Gastroesophageal sphincter (tissue), 3 donors: ENCODE measurements around the gene ENPP3.

Experiments used
- EP300 ChIP-seq: sonication (generic); formaldehyde crosslinking; IDR thresholded peaks from one replicate; pipeline ENCODE4 v1.6.1; 2017; ENCODE audit warnings: antibody characterized with exemption, mild to moderate bottlenecking
- POLR2A ChIP-seq, 2 donors: fragments of 450-650 bp; IDR thresholded peaks; one replicate each; pipeline ENCODE4 v1.6.1; 2017; ENCODE audit warnings: antibody characterized with exemption in 2 of 2, mild to moderate bottlenecking in 2 of 2, moderate library complexity in 1 of 2
- TF ChIP-seq, protein P1 (sequence below), 4 experiments: fragments of 200-600 bp in 2 of 4; fragments of 450-650 bp in 2 of 4; sonication (generic) in 1 of 4; IDR thresholded peaks; one replicate each; pipeline ENCODE4 v1.5.1; 2017 to 2019; ENCODE audit warnings: antibody characterized with exemption in 4 of 4, mild to moderate bottlenecking in 2 of 4, moderate library complexity in 2 of 4

DNA sequence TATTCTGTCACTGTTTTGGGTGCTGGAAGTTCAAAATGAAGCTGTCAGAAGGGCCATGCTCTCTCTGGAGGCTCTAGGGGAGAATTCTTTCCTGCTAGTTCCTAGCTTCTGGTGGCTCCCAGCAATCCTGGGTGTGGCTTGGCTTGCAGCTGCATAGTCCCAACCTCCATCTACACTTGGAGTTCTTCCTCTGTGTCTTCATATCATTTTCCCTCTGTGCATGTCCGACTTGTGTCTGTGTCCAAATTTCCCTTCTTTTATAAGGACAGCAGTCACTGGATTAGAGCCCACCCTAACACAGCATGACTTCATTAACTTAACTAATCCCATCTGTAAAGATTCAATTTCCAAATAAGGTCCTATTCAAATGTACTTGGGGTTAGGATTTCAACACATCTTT, 147.5 kb downstream of the ENPP3 start:
- TF ChIP-seq, protein P1, sequence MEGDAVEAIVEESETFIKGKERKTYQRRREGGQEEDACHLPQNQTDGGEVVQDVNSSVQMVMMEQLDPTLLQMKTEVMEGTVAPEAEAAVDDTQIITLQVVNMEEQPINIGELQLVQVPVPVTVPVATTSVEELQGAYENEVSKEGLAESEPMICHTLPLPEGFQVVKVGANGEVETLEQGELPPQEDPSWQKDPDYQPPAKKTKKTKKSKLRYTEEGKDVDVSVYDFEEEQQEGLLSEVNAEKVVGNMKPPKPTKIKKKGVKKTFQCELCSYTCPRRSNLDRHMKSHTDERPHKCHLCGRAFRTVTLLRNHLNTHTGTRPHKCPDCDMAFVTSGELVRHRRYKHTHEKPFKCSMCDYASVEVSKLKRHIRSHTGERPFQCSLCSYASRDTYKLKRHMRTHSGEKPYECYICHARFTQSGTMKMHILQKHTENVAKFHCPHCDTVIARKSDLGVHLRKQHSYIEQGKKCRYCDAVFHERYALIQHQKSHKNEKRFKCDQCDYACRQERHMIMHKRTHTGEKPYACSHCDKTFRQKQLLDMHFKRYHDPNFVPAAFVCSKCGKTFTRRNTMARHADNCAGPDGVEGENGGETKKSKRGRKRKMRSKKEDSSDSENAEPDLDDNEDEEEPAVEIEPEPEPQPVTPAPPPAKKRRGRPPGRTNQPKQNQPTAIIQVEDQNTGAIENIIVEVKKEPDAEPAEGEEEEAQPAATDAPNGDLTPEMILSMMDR (IDR thresholded peaks at IDR 0.05), result no peak
- TF ChIP-seq POLR2A (IDR thresholded peaks at IDR 0.05) (no peak), EP300 (no peak)
